Measurements from ENCODE around the gene CGRRF1. TPM values are rescaled to one million over a fixed set of nuclear protein-coding genes. Genes with fewer than 3 reads are reported as not detected.

The CGRRF1 gene
- total RNA-seq, 1 donor from 2014 or later, result 17.2 TPM

- no peak for DNase-seq (ENCODE audit: low spot score)
Measured at GRCh38 chr14:54489731-54490444, 19.8 kb upstream of the CGRRF1 start.

- DNase-seq (ENCODE audit: low spot score), result no peak
Measured at GRCh38 chr14:54490445-54491175, 19.1 kb upstream of the CGRRF1 start.

GRCh38 chr14:54493293-54493692 lies 16.4 kb upstream of the CGRRF1 start:
- no peak for DNase-seq (ENCODE audit: low spot score)

- no peak for DNase-seq (ENCODE audit: low spot score)
Measured at GRCh38 chr14:54497224-54497623, 12.5 kb upstream of the CGRRF1 start.

DNA sequence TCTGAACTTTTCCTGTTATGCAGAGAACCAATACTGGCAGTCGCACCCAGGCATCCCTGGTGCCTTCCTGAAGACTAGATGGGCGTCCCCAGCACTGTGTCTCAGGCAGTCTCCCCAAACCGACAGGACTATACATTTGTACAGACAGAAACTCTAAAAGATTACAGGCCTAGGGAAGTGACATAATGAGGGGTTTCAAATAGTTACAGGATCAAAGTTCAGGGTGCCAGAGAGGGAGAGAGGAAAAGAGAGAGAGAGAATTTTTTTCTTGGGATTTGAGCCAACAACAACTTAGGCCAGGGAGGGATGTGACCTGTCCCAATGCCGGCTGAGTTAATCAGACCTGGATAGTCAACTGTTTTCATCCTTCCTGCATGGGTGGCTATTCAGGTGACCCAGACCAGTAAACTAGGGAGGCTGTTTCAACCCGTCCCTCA lies 11.6 kb upstream of the CGRRF1 start:
- no peak for DNase-seq (ENCODE audit: low spot score)

- DNase-seq (ENCODE audit: low spot score), result no peak
Measured at GRCh38 chr14:54498579-54498978, 11.1 kb upstream of the CGRRF1 start.

DNA sequence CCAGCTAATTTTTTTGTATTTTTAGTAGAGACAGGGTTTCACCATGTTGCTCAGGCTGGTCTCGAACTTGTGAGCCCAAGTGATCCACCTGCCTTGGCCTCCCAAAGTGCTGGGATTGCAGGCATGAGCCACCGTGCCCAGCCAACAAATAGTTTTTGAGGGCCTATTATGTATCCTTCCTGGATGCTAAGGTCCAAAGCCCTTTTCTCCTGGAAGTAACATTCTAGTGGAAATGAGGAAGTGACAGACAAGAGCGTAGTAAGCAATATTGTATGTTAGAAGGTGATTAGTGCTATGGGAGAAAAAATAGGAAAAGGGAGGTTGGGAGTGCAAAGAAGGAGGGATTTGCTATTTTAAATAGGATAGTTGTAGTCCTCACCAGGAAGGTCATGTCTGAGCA lies 9.0 kb upstream of the CGRRF1 start:
- DNase-seq (ENCODE audit: low spot score), result no peak

- no peak for DNase-seq (ENCODE audit: low spot score)
Measured at GRCh38 chr14:54501480-54501879, 8.2 kb upstream of the CGRRF1 start.

DNA sequence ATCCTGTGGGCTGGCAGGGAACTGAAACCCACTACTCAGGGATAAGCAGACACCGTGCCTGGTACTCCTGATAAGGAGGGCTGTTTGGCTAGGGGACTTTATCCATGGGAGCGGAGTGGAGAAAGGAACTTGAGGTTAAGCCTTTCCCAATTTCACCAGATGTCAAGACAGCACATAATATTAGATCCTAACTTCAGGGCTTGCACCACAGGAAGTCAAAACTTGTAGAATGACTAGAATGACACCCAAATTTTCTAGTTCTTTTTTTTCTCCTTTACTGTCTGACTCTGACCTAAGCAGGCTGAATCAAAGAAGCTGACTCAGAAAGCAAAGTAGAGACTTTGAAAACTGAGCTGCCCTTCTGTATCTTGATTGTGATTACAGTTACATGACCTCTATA lies 7.1 kb upstream of the CGRRF1 start:
- DNase-seq (ENCODE audit: low spot score), result no peak

- no peak for DNase-seq (ENCODE audit: low spot score)
Measured at GRCh38 chr14:54503486-54503885, 6.2 kb upstream of the CGRRF1 start.

GRCh38 chr14:54512393-54512792 lies 2.7 kb downstream of the CGRRF1 start:
- DNase-seq (ENCODE audit: low spot score), result no peak

GRCh38 chr14:54515670-54516069 lies 6.0 kb downstream of the CGRRF1 start:
- DNase-seq (ENCODE audit: low spot score), result no peak

DNA sequence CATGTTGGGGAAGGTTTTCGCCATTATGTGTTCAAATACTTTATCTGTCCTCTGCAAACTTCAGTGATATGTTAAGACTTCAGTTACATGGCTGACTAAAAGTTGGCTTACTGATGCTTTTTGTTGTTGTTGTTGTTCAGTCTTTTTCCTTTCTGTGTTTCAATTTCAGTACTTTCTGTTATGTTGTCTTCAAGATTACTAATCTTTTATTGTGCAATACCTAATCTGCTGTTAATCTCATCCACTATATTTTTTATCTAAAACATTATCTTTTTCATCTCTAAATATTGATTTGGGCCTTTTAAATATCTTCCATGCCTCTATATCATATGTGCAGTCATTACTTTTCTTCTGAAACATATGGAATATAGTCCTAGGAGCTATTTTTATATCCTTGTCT lies 7.0 kb downstream of the CGRRF1 start:
- no peak for DNase-seq (ENCODE audit: low spot score)

DNA sequence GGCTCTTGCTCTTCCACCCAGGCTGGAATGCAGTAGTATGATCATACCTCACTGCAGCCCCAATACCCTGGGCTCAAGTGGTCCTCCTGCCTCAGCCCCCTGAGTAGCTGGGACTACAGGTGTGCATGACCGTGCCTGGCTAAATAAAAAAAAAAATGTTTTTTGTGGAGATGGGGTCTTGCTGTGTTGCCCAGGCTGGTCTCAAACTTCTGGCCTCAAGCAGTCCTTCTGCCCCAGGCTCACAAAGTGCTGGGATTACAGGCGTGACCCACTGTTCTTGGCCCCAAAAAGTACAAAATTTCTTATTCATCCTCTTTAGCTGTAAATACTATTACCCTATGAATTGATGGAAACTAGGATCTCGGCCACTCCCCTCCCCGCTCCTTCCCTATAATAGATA lies 14.7 kb downstream of the CGRRF1 start:
- no peak for DNase-seq (ENCODE audit: low spot score)

- DNase-seq (ENCODE audit: low spot score), result no peak
Measured at GRCh38 chr14:54528973-54529372, 19.3 kb downstream of the CGRRF1 start.

DNA sequence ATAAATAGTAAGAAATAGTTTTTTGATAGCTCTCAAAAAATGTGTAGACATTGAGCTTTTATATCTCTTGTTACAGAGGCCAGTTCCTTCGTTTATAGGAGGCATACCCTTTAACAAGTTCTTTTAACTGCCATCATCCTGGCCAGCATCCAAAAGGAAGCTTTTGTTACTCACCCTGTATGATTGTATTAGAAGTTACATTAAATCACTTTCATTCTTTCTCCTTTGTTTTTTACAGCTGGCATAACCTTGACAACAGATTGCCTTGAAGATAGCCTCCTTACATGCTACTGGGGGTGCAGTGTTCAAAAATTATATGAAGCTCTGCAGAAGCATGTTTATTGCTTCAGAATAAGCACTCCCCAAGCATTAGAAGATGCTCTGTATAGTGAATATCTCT lies 20.1 kb downstream of the CGRRF1 start:
- DNase-seq (ENCODE audit: low spot score), result no peak

DNA sequence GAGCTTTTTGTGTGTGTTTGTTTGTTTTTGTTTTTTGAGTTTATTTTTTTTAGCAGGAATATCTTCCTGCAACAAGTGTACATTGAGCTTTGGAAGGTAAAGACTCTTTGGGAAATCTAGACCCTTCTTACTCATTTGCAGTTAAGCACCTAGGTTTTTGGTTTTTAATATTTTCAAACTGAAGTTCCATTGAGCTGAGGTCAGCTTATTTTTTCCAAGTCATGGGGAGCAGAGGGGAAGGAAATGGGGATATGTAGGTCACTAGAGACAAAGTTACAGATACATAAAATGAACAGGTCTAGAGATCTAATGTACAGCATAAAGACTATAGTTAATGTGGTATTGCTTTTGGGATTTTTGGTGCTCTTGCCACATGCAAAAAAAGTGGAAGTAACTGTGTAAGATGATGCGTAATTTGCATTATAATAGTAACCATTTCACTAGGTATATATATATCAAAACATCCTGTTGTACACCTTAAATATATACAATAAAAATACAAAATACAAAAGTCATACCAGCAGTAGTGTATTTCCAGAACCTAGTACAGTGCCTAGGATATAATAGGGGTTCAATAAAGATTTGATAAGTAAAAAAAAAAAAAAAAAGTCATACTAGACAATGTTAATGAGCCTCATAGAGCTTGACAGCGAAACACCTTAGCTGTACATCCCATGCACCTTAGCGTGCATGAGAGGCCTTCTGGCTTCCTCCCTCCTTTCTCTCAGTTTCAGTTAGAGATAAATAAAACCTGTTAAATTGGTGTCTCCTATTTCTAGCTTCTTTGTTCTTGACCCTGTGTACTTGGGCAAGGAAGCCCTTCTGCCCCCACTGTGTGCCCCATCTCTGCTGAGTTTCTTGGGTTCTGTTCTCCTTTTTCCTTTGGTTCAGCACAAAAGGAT lies 22.7 kb downstream of the CGRRF1 start:
- DNase-seq (ENCODE audit: low spot score), result no peak

- DNase-seq (ENCODE audit: low spot score), result no peak
Measured at GRCh38 chr14:54533100-54533499, 23.4 kb downstream of the CGRRF1 start.

DNA sequence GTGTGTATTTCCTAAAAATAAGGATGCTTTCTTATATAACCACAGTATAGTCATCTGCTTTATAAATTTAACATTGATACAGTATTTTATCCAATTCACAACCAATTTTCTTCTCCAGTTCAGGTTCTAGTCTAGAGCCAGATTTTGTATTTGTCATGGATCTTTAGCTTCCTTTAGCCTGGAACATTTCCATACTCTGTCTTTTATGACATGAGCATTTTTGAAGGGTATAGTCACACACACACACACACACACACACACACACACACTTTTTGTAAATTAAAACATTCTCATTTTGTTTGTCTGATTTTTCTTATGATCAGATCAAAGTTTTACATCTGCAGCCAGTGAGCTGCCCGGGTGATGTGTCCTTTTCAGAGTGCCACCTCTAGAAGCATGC lies 25.4 kb downstream of the CGRRF1 start:
- no peak for DNase-seq (ENCODE audit: low spot score)

DNA sequence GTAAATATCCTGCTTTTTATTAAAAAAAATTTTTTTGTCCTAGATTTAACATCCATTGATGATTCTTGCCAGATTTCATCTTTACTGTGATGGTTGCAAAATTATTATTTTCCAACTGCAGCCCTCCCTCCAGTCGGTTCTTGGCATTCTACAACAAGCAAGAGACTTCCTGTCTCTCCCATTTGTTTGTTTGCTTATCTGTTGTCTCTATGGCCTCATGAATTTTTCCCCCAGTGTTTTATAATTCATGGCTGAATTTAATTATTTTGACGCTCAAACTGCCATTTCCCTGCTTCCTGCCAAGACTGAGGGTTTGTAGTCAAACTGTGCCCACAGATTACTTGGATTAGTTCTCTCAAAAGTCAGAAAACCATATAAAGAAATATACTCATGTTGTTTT lies 25.9 kb downstream of the CGRRF1 start:
- no peak for DNase-seq (ENCODE audit: low spot score)

DNA sequence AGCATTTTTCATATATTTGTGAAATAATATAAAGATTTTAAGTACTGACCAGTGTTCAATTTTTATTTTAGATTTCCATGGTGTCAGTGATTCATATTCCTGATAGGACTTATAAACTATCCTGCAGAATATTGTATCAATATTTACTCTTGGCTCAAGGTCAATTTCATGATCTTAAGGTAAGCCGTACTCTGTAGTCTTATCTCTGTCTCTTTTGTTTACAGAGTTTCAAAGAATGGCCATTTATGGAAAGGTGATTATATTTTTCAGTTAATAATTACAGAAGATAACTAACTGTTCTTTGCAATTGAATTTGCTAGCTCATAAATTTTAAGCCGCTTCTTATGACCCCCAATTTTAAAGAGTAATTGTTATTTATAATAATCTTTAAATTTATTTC lies 27.9 kb downstream of the CGRRF1 start:
- no peak for DNase-seq (ENCODE audit: low spot score)

DNA sequence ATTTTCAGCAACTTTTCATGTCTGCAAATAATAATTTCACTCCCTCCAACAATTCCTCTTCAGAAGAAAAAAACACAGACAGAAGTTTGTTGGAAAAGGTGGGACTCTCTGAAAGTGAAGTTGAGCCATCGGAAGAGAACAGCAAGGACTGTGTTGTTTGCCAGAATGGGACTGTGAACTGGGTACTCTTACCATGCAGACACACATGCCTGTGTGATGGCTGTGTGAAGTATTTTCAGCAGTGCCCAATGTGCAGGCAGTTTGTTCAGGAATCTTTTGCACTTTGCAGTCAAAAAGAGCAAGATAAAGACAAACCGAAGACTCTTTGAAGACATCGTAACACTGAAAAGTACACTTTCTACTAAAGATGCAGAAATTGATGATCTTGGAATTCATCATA lies 28.3 kb downstream of the CGRRF1 start:
- DNase-seq (ENCODE audit: low spot score), result no peak
